NCI-H1105 (cell line): ENCODE results near the gene QRSL1.
"Not testable (repeated sequence)": the region's sequence is repeated elsewhere in the genome, so short reads cannot be mapped to it uniquely, and the experiment has no call there.

ENCODE experiments used
- DNase-seq: peaks from one replicate; lab custom pipeline; 2025; lab: John Stamatoyannopoulos, UW

Gene QRSL1

GRCh38 chr6:106623039-106623438, 6.3 kb upstream of the QRSL1 start:
- no peak for DNase-seq

- no peak for DNase-seq
Measured at GRCh38 chr6:106626485-106626884, 2.9 kb upstream of the QRSL1 start.

DNA sequence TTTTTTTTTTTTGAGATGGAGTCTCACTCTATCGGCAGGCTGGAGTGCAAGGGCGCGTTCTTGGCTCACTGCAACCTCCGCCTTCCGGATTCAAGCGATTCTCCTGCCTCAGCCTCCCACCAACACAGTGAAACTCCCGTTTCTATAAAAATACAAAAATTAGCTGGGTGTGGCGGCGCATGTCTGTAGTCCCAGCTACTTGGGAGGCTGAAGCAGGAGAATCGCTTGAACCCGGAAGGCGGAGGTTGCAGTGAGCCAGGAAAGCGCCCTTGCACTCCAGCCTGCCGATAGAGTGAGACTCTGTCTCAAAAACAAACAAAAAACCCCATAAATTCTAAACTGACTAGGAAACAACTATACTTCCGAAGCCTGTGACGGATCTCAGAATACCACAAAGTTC, 1.6 kb upstream of the QRSL1 start:
- not testable (repeated sequence) for DNase-seq

- DNase-seq, result no peak
Measured at GRCh38 chr6:106628658-106629102, 698 bp upstream of the QRSL1 start.

GRCh38 chr6:106629859-106630163, 433 bp downstream of the QRSL1 start:
- DNase-seq, result no peak

GRCh38 chr6:106630366-106630765, 988 bp downstream of the QRSL1 start:
- no peak for DNase-seq

GRCh38 chr6:106631346-106631745, 2.0 kb downstream of the QRSL1 start:
- no peak for DNase-seq

DNA sequence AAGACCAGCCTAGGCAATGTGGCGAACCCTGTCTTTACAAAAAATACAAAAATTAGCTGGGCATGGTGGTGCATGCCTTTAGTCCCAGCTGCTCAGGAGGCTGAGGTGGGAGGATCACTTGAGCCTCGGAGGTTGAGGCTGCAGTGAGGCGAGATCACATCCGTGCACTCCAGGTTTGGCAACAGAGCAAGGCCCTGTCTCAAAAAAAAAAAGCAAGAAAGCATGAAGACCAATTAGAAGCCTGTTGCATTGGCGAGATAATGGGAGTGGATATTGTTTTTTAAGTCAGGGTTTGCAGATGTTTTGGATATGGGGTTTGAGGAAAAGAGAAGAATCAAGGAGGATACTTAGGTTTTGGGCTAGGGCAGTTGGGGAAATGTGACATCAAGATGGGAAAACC, 5.2 kb downstream of the QRSL1 start:
- no peak for DNase-seq

- no peak for DNase-seq
Measured at GRCh38 chr6:106637051-106637716, 7.8 kb downstream of the QRSL1 start.

DNA sequence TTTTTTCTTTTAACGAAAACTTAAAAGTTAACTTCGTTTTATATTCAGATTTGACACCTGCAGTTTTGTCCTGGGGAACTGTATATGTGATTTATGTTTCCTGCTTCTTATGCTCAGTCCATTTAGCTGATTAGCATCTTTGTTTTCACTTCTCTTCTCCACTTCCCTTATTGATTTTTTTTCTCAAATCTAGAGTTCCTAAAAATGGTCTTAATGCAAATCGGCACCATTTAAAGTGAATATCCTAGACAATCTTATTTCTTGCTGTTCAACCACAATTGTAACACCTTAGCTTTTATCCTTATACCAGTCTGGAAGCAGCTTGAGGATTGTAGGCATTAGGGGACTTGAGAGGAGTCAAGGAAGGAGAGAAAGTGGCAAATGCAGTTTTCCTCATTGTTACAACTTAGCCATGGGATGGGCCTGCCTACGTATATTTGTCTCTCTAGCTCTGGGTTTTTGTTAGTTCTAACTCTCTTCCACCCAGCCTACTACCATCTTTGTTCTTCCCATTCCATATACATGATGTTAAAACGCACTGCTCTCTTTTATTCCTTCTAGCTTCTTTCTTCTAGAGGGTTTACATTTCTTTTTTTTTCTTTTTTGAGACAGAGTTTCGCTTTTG, 8.5 kb downstream of the QRSL1 start:
- no peak for DNase-seq

- DNase-seq, result no peak
Measured at GRCh38 chr6:106639812-106640211, 10.4 kb downstream of the QRSL1 start.

- DNase-seq, result no peak
Measured at GRCh38 chr6:106642476-106642875, 13.1 kb downstream of the QRSL1 start.

- no peak for DNase-seq
Measured at GRCh38 chr6:106643061-106643460, 13.7 kb downstream of the QRSL1 start.

DNA sequence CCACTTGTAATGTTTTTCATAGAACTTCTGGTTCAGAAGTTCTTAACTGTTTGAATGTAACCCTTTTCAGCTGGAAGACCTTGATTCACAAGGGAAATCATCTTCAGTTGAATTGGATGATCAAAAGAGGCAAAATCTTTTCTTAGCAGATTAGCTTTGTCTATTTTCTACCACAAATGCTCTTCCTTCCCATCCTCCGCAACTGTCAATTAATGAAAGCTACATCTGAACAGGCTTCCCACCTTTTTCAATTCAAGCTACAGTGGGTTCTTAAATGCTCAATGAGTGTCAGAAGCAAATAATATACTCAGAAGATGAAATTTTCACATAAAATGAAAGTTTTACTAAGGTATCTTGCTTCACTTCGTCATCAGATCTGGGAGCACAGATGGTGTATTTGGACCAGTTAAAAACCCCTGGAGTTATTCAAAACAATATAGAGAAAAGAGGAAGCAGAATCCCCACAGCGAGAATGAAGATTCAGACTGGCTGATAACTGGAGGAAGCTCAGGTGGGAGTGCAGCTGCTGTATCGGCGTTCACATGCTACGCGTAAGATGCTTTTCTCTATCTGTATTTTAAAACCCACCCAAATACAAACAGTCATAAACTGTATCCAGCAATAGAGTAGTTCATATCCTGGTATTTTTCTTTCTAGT, 19.4 kb downstream of the QRSL1 start:
- no peak for DNase-seq

- no peak for DNase-seq
Measured at GRCh38 chr6:106658469-106658868, 29.1 kb downstream of the QRSL1 start.

- no peak for DNase-seq
Measured at GRCh38 chr6:106659859-106660258, 30.5 kb downstream of the QRSL1 start.

- no peak for DNase-seq
Measured at GRCh38 chr6:106662458-106662857, 33.1 kb downstream of the QRSL1 start.

DNA sequence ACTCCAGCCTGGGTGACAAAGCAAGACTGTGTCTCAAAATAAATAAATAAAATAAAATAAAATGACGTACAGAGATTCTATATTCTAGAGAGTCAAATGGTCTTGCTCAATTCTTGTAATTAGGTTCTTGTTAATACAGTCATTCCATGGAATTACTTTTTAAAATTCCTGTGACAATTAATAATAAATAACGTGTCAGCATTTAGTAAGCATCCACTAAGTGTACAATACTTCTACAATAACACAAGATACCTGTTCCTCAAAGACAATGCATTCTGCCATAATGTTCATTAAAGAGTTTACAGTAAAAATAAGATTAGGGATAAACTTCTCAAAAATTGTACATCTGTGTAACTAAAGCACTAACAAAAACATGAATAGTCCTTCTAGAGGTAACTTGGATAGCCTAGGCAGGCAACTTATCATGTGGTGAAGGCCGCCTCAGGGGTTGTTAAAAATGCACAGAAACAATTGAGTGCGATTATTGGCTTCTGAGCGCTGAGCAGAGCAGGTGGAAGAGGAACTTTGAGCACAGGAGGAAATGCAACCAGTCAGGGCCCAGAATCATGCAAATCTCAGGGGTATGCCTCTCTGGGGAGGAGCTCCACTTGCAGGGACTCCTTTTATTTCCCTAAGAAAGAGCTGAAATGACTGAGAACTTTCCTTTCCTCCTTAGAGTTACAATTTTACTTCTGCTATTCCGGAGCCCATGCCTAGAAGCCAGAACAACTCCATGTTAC, 37.1 kb downstream of the QRSL1 start:
- no peak for DNase-seq

GRCh38 chr6:106667022-106667402, 37.6 kb downstream of the QRSL1 start:
- DNase-seq, result no peak

- peak; percentile 14 for DNase-seq
Measured at GRCh38 chr6:106670236-106670635, 40.9 kb downstream of the QRSL1 start.

DNA sequence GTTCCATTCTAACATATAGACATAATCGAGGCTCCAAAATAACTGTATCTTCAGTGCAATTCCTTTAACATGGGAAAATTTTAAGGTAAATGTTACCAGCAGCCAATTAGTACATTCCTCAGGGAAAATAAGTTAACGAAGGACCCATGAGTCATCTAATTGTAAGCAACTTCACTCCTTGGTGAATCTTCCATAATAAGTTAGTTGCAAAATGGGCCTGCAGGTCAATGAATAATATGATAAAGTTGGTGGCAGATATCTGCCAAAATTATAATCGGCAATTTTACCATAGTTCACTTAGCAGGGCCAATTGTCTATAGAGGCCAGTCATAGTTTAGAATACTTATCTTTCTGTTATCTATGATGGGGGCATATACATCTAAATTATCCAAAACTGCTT, 42.3 kb downstream of the QRSL1 start:
- DNase-seq, result no peak

GRCh38 chr6:106674541-106675229, 45.3 kb downstream of the QRSL1 start:
- DNase-seq, result no peak
